Heart right ventricle (tissue), 16 donors: Measurements from ENCODE around the gene GKN1. TPM values are rescaled to one million over a fixed set of nuclear protein-coding genes. Genes with fewer than 3 reads are reported as not detected.
"Not testable (repeated sequence)": the region's sequence is repeated elsewhere in the genome, so short reads cannot be mapped to it uniquely, and the experiment has no call there.

Source experiments
- ATAC-seq, 8 donors: fragments of 200-7000 bp; cut with Tn5 transposase; one replicate each; pipeline ENCODE4 v1.9.1; 2020; ENCODE audit warnings: mild to moderate bottlenecking in 8 of 8, moderate library complexity in 8 of 8, moderate number of reproducible peaks in 1 of 8
- DNase-seq, 2 donors: peaks; one replicate each; pipeline ENCODE4 v3.0.0-alpha.2; 2020
- H3K27ac ChIP-seq, 10 donors: fragments of 200-600 bp; sonication (generic) in 2 of 10; one replicate each; pipeline versions ENCODE4 v1.5.0 to v1.8.0; 2020 to 2022; ENCODE audit warnings: mild to moderate bottlenecking in 3 of 10
- H3K27me3 ChIP-seq, 7 donors: fragments of 200-600 bp; one replicate each; pipeline ENCODE4 v1.8.0; 2021 to 2022; ENCODE audit warnings: mild to moderate bottlenecking in 2 of 7
- H3K36me3 ChIP-seq, 9 donors: fragments of 200-600 bp; sonication (generic) in 1 of 9; one replicate each; pipeline versions ENCODE4 v1.5.0 to v1.8.0; 2020 to 2022; ENCODE audit warnings: mild to moderate bottlenecking in 2 of 9
- H3K4me1 ChIP-seq, 9 donors: fragments of 200-600 bp; sonication (generic) in 1 of 9; one replicate each; pipeline versions ENCODE4 v1.5.0 to v1.8.0; 2020 to 2022; ENCODE audit warnings: mild to moderate bottlenecking in 4 of 9
- H3K4me3 ChIP-seq, 10 donors: fragments of 200-600 bp; sonication (generic) in 2 of 10; one replicate each; pipeline versions ENCODE4 v1.5.0 to v1.8.0; 2020 to 2022; ENCODE audit warnings: mild to moderate bottlenecking in 7 of 10, moderate library complexity in 2 of 10
- H3K9me3 ChIP-seq, 11 donors: fragments of 200-600 bp in 10 of 11; sonication (generic) in 2 of 11; one replicate each; pipeline versions ENCODE4 v1.5.0 to v1.8.0; 2013 to 2022; ENCODE audit warnings: mild to moderate bottlenecking in 2 of 11, control low read depth in 1 of 11, moderate library complexity in 1 of 11
- CTCF ChIP-seq, 9 donors: fragments of 200-600 bp; sonication (generic) in 2 of 9; IDR thresholded peaks; one replicate each; pipeline versions ENCODE4 v1.5.0 to v1.8.0; 2021 to 2022; ENCODE audit warnings: antibody characterized with exemption in 9 of 9, mild to moderate bottlenecking in 5 of 9, moderate library complexity in 1 of 9
- WGBS, 2 donors: extraction: QIAGEN DNeasy Blood & Tissue Kit; methylation state at CpG; one replicate each; pipeline ENCODE4 v1.1.7; 2013; ENCODE audit warnings: inconsistent platforms in 1 of 2; 5-methylcytosine and 5-hydroxymethylcytosine counted together
- intact Hi-C, 10 donors: fragments of 100-400 bp; cut with DNase I; formaldehyde crosslinking; loops; one replicate each; pipeline versions ENCODE4 v1.11.1 to v1.14.2; 2022
- polyA plus RNA-seq, 2 donors: library from polyadenylated mRNA; stranded (reverse); fragments of 200-250 nt; gene quantifications; one replicate each; pipeline ENCODE4 v1.2.3, GENCODE V29; 2013
- total RNA-seq, 10 donors: library from RNA; stranded (reverse); fragmentation: NEBNext Ultra II Directional in 3 of 10; extraction: Animal tissue kit (Norgen Biotek cat#: 25700) in 3 of 10; gene quantifications; one replicate each; pipeline versions ENCODE4 v1.2.1 to v1.2.4, GENCODE V29; 2021 to 2023
- donor health status: Arrhythmogenic right ventricular cardiomyopathy.
- donor health status: ischemic (EF 13 %, LVEDD 7.1; RV severe dilation, severe dysfunction).
- donor health status: healthy with polysubstance abuse.
- donor health status: DM: no; HTN: yes; CAD: no.
- donor health status: DM: no; HTN: no; CAD: no.
- donor health status: ischemic (EF 25% LVEDD 6.9; RV normal size, moderate dysfunction).
- donor health status: ischemic (EF 25% LVEDD 5.7; RV mildly dilated, moderate dysfunction).
- donor health status: healthy.
- donor health status: DM: yes; HTN: yes; CAD: no.
- donor health status: Ischemic cardiomyopathy.
- donor health status: ischemic (EF 35%, LVEDD 5.7; RV mildly dilated, moderate dysfunction).
- donor health status: nonischemic (EF 11% LVEDD 7.7; RV severe dilation, severe dysfunction).
- donor health status: DM: yes; HTN: yes; CAD: no.
- donor health status: PGD.
- donor health status: ischemic (EF 29% LVEDD 5.4; RV normal size, mild dysfunction).
- donor health status: nonischemic (EF 23%, LVEDD 6.1; RV moderate dilation, normal function).

Gene GKN1
- total and polyA plus RNA-seq, 12 donors, result 0.19 TPM; not detected in 11

- no peak overlapping the region for H3K27ac ChIP-seq
- H3K36me3 ChIP-seq, result no peaks in the 10 kb centered on the region
- 76 to 78% methylated on average over 3 of the region's 3 CpGs for WGBS, 2 donors
- no peaks in the 10 kb centered on the region for H3K9me3 ChIP-seq
- ATAC-seq, result no peak
- peaks cover 0 to 10% (median 3%) of the 10 kb centered on the region in 7 donors for H3K27me3 ChIP-seq
- no peak for DNase-seq
- H3K4me1 ChIP-seq, result peaks cover 0 to 14% (median 0%) of the 10 kb centered on the region in 9 donors
- H3K4me3 ChIP-seq, result no peak overlapping the region
- intact Hi-C loops, result loop anchor here in 4 of 10 donors (5.0 to 10.0 kb wide), 3 partner anchors 149 to 361 kb away; no protein-coding TSS in a partner anchor
- no peak for TF ChIP-seq CTCF (IDR thresholded peaks at IDR 0.05)
Observed at GRCh38 chr2:68946117-68946516, 28.3 kb upstream of the GKN1 start.

DNA sequence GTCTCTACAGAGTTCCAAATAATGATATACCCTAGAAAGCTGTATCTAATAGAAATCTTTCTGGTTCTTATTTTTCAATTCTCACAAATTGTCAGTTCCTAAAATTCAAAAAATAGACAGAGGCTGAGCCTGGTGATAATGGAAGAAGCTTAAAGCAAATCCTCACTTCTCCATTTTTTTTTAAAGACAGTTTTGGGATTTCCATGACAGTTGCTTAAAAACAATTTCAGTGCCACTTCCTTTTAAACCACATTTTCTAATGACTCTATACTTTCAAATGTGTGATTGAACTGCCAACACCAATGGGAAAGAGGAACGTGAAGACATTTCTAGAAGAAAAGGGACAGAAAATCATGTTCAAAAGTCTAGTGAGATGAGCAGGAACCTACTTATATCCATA, 25.7 kb upstream of the GKN1 start:
- DNase-seq (no peak), ATAC-seq (no peak)
- Histone ChIP-seq H3K9me3 (no peaks in the 10 kb centered on the region), H3K27ac (peak overlapping the region in 1 of 10 donors; percentile 42), H3K36me3 (no peaks in the 10 kb centered on the region), H3K4me3 (no peak overlapping the region), H3K4me1 (peaks cover 0 to 9% (median 0%) of the 10 kb centered on the region in 9 donors), H3K27me3 (peaks cover 0 to 10% (median 0%) of the 10 kb centered on the region in 7 donors)
- no peak for TF ChIP-seq CTCF (IDR thresholded peaks at IDR 0.05)
- 86 to 88% methylated on average over 1 of the region's 1 CpG for WGBS, 2 donors
- intact Hi-C loops, result loop anchor here in 4 of 10 donors (5.0 to 10.0 kb wide), 3 partner anchors 146 to 359 kb away; no protein-coding TSS in a partner anchor

DNA sequence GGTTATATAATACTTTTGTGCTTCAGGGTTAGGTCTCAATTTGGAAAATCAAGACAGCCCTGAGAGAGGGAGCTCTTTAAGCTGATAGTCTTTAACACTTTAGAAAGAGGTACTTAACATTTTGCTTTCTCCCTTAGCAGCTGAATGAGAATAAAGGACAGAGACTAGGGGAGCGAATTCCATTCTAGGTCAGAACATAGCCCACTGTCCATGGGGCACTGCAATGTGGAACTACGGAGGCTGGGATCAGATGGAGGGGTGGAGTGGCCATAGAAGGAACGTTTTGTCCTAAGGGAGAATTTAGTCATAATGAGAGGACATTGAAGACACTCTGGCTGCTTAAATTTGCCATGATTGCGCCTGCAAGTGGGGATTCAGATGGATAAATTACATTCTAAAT, 22.5 kb upstream of the GKN1 start:
- Histone ChIP-seq H3K4me1 (peaks cover 0 to 7% (median 0%) of the 10 kb centered on the region in 9 donors), H3K27ac (no peak overlapping the region), H3K9me3 (peaks cover 0 to 4% (median 0%) of the 10 kb centered on the region in 11 donors), H3K36me3 (no peaks in the 10 kb centered on the region), H3K27me3 (peaks cover 0 to 10% (median 0%) of the 10 kb centered on the region in 7 donors), H3K4me3 (no peak overlapping the region)
- intact Hi-C loops, result no loop called here
- TF ChIP-seq CTCF (IDR thresholded peaks at IDR 0.05), result no peak
- DNase-seq (no peak), ATAC-seq (no peak)
- 79 to 81% methylated on average over 4 of the region's 4 CpGs for WGBS, 2 donors

DNA sequence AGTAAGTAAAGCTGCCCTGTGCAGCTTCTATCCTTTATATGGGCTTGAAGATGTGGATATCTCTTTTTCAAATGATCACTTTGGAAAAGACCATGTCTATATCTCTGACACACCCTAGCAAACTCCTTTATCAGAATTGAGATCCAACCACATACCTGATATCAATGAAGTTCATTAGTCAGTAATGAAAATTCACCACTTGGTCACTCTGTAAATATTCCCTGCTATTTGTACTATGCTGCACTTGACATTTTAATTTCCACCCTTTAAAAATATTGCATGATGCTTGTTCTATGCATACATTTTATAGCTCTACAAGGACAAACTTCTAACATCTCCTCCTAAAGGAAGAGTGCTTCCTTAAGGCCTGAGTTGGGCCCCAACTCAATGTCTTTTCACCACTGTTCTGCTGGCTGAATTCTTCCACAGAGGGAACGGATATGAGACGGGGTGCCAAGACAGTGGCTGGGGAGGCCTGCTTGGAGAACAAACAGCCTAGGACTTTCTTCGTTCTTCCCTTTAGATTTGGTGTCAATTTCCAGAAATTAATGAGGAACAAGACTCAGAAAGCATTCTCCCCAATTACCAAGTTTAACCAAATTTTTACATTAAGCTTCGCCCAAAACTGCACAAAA, 21.4 kb upstream of the GKN1 start, which contains the start of gene GKN2:
TSS of gene GKN2 (minus strand) at position 7 of the 635 bp plus-strand sequence. CDS start 32 bp downstream, outside the sequence.
- ATAC-seq, result no peak
- no peak within 1 kb of the TSS for H3K4me3 ChIP-seq
- H3K27me3 ChIP-seq, result peaks cover 0 to 10% (median 0%) of the 10 kb centered on the region in 7 donors
- peaks cover 0 to 7% (median 0%) of the 10 kb centered on the region in 9 donors for H3K4me1 ChIP-seq
- DNase-seq, result no peak
- 80 to 84% methylated on average over 4 of the region's 4 CpGs for WGBS, 2 donors
- peaks cover 0 to 4% (median 0%) of the 10 kb centered on the region in 11 donors for H3K9me3 ChIP-seq
- TF ChIP-seq CTCF (IDR thresholded peaks at IDR 0.05), result no peak
- H3K36me3 ChIP-seq, result no peaks in the 10 kb centered on the region
- intact Hi-C loops, result no loop called here
- H3K27ac ChIP-seq, result no peak within 1 kb of the TSS

DNA sequence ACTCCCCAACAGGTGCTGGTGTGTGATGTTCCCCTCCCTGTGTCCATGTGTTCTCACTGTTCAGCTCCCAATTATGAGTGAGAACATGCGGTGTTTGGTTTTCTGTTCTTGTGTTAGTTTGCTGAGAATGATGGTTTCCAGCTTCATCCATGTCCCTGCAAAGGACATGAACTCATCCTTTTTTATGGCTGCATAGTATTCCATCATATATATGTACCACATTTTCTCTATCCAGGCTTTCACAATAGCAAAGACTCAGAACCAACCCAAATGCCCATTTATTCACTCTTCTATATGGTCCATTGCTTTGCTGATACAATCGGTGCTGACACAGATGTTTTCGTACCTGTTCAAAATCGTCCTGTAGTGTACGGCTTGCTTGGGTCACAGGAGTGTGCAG, 19.0 kb upstream of the GKN1 start:
- H3K27ac ChIP-seq, ATAC-seq, H3K9me3 ChIP-seq, H3K36me3 ChIP-seq, intact Hi-C loops, H3K4me3 ChIP-seq, H3K27me3 ChIP-seq, H3K4me1 ChIP-seq, DNase-seq: not testable (repeated sequence)
- 97 to 99% methylated on average over 5 of the region's 5 CpGs for WGBS, 2 donors
